Measurements from ENCODE around the gene MTMR4.
A peak's percentile ranks its signal among the peaks of the same experiment; 100 is the strongest.
"Not testable (repeated sequence)": the region's sequence is repeated elsewhere in the genome, so short reads cannot be mapped to it uniquely, and the experiment has no call there.

Gene MTMR4

GRCh38 chr17:58493506-58493905, 20.9 kb downstream of the MTMR4 start:
- no peak for DNase-seq (ENCODE audit: low read depth in 1 of 2, low spot score in 1 of 2)

- no peak for DNase-seq (ENCODE audit: low read depth in 1 of 2, low spot score in 1 of 2)
These were observed 22.0 kb downstream of the MTMR4 start for GRCh38 chr17:58492238-58493121.

- no peak for DNase-seq (ENCODE audit: low read depth in 1 of 2, low spot score in 1 of 2)
These were observed 22.9 kb downstream of the MTMR4 start for GRCh38 chr17:58491510-58492045.

- DNase-seq (ENCODE audit: low read depth in 1 of 2, low spot score in 1 of 2) = no peak
These were observed 26.0 kb downstream of the MTMR4 start for GRCh38 chr17:58488428-58488890.

DNA sequence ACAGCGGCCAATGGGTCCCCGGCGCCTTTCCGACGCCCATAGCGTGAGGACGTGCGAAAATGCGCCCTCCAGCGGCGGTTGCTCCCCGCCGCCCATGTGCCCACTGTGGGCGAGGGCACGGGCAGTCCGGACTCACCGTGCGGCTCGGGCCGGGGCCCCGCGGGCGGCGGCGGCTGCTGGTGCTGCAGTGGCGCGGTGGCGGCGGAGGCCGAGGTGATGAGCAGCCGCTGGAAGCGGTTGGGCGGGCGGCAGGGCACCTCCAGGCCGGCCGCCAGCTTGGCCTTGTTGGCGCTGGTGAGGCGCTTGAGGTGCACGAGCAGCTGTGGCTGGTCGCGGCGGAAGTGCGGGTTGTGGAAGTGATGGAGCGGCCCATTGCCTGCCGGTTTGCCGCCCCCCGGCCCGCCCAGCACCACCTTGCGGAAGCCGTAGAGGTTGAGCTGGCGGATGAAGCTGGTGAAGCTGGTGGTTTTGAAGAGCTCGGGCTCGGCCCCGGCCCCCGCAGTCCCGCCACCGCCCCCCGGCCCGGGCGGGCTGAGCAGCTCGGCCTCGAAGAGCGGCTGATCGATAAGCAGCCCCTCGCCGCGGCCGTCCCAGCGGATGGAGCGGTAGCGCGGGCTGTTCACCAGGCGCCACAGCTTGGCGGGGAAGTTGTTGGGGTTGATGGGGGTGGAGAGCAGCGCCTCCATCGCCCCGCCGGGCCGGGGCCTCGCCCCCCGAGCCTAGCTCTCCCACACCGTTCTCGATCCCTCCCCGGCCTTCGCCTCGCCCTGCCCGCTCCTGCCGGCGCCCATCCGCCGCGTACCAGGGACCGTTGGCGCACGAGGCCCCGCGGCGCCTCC, 26.6 kb downstream of the MTMR4 start, which contains the start of gene HSF5:
HSF5 (minus strand) TSS at position 820 of the 839 bp plus-strand sequence; CDS start at position 686, 134 bp downstream.
- peak; percentile 51 to 61 for DNase-seq (ENCODE audit: low read depth in 1 of 2, low spot score in 1 of 2)

DNA sequence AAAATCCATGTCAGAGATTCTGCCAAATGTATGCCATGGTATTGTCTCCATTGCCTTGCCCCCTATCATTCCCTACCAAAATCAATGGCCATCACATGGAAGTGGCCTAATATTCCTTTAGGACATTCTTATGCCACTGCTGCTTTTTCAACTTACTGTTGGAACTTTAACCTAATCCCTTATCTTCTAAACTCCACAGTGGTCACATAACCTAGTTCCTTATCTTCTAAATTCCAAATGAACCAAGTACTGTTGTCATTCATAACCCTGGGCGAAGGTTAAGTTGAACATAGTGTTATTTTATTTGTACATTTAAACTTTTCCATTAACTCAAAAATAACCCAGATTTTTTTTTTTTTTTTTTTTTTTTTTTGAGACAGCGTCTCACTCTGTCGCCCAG, 29.8 kb downstream of the MTMR4 start:
- no peak for DNase-seq (ENCODE audit: low read depth in 1 of 2, low spot score in 1 of 2)

DNA sequence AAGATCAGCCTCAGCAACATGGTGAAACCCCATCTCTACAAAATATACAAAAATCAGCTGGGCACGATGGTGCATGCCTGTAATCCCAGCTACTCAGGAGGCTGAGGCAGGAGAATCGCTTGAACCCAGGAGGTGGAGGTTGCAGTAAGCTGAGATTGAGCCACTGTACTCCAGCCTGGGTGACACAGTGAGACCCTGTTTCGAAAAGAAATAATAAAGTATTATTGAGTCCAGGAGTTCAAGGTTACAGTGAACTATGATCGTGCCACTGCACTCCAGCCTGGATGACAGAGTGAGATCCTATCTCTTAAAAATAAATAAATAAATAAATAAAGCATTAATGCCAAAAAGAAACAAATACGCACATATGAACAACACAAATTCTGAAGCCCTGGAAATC, 32.6 kb downstream of the MTMR4 start:
- not testable (repeated sequence) for DNase-seq (ENCODE audit: low read depth in 1 of 2, low spot score in 1 of 2)

GRCh38 chr17:58480090-58480489, 34.3 kb downstream of the MTMR4 start:
- DNase-seq (ENCODE audit: low read depth in 1 of 2, low spot score in 1 of 2) = no peak

GRCh38 chr17:58476812-58477211, 37.6 kb downstream of the MTMR4 start:
- no peak for DNase-seq (ENCODE audit: low read depth in 1 of 2, low spot score in 1 of 2)

DNA sequence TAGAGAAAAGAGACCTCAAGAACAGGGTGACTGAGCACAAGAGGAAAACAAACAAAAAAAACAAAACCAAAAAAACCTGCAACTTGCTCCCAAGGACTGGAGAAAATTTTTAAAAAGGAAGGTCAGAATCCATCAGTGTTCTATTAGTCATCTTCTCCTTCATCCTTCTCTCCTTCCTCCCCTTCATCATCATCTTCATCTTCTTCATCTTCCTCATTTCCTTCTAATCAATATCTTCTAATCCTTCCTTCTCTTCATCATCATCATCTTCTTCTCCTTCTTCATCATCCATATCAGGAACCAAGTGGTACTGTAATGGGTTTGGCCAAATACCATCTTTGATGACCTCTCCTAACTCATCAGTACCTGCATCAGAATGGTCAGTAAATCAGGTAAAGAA, 38.5 kb downstream of the MTMR4 start:
- DNase-seq (ENCODE audit: low read depth in 1 of 2, low spot score in 1 of 2) = no peak

- no peak for DNase-seq (ENCODE audit: low read depth in 1 of 2, low spot score in 1 of 2)
These were observed 44.1 kb downstream of the MTMR4 start for GRCh38 chr17:58470356-58470755.

GRCh38 chr17:58468944-58469343, 45.5 kb downstream of the MTMR4 start:
- DNase-seq (ENCODE audit: low read depth in 1 of 2, low spot score in 1 of 2) = no peak

- DNase-seq (ENCODE audit: low read depth in 1 of 2, low spot score in 1 of 2) = no peak
These were observed 58.9 kb downstream of the MTMR4 start for GRCh38 chr17:58455491-58455890.

DNA sequence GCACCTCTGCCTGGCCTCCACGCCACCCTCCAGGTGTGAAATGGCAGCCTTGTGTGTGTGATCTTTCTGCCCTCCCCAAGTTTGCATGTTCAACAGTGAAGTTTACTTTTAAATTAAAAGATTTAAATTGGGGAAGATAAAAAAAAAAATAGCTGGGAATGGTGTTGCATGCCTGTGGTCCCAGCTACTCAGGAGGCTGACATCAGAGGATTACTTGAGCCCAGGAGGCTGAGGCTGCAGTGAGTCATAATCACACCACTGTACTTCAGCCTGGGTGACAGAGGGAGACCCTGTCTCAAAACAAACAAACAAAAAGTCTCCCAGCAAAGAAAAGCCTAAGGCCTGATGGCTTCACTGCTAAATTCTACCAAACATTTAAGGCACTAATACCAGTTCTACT, 61.7 kb downstream of the MTMR4 start:
- no peak for DNase-seq (ENCODE audit: low read depth in 1 of 2, low spot score in 1 of 2)

DNA sequence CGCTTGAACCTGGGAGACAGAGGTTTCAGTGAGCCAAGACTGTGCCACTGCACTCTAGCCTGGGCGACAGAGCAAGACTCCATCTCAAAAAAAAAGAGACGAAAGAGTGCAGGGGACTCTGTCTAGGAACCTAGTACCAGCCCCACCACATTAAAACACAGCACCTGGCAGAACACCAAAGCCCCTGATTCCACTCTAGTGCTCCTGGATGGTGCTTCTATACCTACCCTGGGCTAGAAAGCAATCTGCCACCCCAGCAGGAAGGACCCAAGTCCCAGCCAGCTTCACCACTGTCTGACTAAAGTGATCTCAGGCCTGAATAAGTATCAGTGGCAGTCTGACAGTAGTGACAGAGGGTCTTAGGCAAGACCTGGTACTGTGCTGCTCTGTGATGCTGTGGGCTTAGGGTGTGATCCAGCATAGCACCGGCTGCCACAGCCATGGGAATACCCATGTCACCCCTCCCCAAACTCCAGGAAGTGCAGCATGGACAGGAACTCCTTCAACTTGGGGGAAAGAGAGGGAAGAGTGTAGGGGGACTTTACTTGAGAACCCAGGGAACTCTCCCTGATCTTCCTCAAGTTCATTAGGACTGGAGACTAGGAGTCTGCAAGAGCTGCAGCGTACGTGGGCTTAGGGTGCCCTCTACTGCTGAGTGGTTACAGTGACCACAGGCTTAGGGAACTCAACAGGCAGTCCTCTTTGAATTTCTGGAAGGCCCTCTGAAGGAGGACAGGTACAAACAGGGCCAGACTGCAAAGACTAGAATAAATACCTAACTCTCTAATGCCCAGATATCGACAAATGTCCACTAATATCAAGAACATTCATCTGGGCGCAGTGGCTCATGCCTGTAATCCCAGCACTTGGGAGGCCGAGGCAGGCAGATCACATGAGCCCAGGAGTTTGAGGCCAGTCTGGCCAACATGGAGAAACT, 67.1 kb downstream of the MTMR4 start:
- DNase-seq (ENCODE audit: low read depth in 1 of 2, low spot score in 1 of 2) = peak in 1 of 2 donors; percentile 17

DNA sequence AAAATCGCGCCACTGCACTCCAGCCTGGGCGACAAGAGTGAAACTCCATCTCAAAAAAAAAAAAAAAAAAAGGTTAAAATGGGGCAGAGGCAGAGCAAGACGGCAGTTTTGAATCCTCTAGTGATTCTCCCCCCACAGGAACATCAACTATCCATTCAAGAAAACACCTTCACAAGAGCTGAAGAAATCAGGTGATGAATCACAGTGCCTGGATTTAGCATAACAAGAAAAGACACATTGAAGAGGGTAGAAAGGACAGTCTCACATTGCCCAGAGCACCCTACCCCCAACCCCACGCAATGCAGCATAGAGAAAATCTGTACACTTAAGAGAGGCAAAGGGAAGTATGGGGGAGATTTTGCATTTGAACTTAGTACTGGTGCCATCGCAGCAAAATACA, 68.4 kb downstream of the MTMR4 start:
- DNase-seq (ENCODE audit: low read depth in 1 of 2, low spot score in 1 of 2) = no peak

Measured in activated T-helper 1 cell treated with anti-CD3 and anti-CD28 coated beads, Interleukin-2, amount 50 U/mL, for 16 hours (primary cell).